HG02678 (cell line): Measurements from ENCODE around the gene SYCE1L.

Experiments
- ATAC-seq: cut with Tn5 transposase; IDR thresholded peaks from one replicate; pipeline ENCODE4 v1.9.1; 2021; ENCODE audit warnings: mild to moderate bottlenecking, moderate library complexity; ENCODE audit not compliant: unreplicated experiment

The SYCE1L gene

GRCh38 chr16:77246150-77246549, 46.9 kb downstream of the SYCE1L start:
- ATAC-seq: no peak

- ATAC-seq: no peak
Observed at GRCh38 chr16:77250400-77250799, 51.2 kb downstream of the SYCE1L start.
